Bronchial epithelial cell (primary cell): ENCODE data around the gene TTBK1. TPM values are rescaled to one million over a fixed set of nuclear protein-coding genes. Genes with fewer than 3 reads are reported as not detected.

ENCODE experiments used
- DNase-seq: peaks from one replicate; pipeline ENCODE4 v3.0.0-alpha.2; 2010; ENCODE audit warnings: low read depth
- FAIRE-seq: peaks from 2 replicates; lab custom pipeline; 2011; peaks lifted over from hg19 to GRCh38; lab: Jason Lieb, UNC
- H3K27me3 ChIP-seq: 2 replicates; pipeline ENCODE4 v1.5.1; 2011; ENCODE audit warnings: low read length; ENCODE audit not compliant: control insufficient read depth, insufficient read depth
- H3K36me3 ChIP-seq: 2 replicates; pipeline ENCODE4 v1.5.1; 2011; ENCODE audit warnings: low read length; ENCODE audit not compliant: control insufficient read depth, insufficient read depth
- H3K4me3 ChIP-seq: 2 replicates; pipeline ENCODE4 v1.5.1; 2011; ENCODE audit warnings: mild to moderate bottlenecking, low read depth, low read length, control low read depth
- CTCF ChIP-seq: IDR thresholded peaks from 2 replicates; pipeline ENCODE4 v1.5.1; 2011; ENCODE audit warnings: mild to moderate bottlenecking, moderate library complexity, low read length, control low read depth, inconsistent platforms; ENCODE audit not compliant: insufficient read depth, severe bottlenecking
- total RNA-seq: library from RNA; depleted of rRNA; stranded (reverse); fragments of >200 nt; gene quantifications from 2 replicates; pipeline ENCODE4 v1.2.1, GENCODE V29; 2014

TTBK1 gene
- total RNA-seq, 1 donor from 2014 or later = not detected

- H3K27me3 ChIP-seq = peaks cover 3% of the 10 kb centered on the region
- FAIRE-seq (no peak), DNase-seq (no peak)
- no peak for TF ChIP-seq CTCF
- no peaks in the 10 kb centered on the region for H3K36me3 ChIP-seq
- no peak overlapping the region for H3K4me3 ChIP-seq
Observed at GRCh38 chr6:43235841-43236240, 7.4 kb upstream of the TTBK1 start.

GRCh38 chr6:43239054-43239453 is 4.2 kb upstream of the TTBK1 start:
- no peak for TF ChIP-seq CTCF
- Histone ChIP-seq H3K4me3 (no peak overlapping the region), H3K36me3 (no peaks in the 10 kb centered on the region), H3K27me3 (peaks cover 17% of the 10 kb centered on the region)
- no peak for DNase-seq
- no peak for FAIRE-seq

- FAIRE-seq (no peak), DNase-seq (no peak)
- TF ChIP-seq CTCF = no peak
- Histone ChIP-seq H3K36me3 (no peaks in the 10 kb centered on the region), H3K4me3 (no peak overlapping the region), H3K27me3 (peaks cover 28% of the 10 kb centered on the region)
Observed at GRCh38 chr6:43240950-43241349, 2.3 kb upstream of the TTBK1 start.

- TF ChIP-seq CTCF = no peak
- no peaks in the 10 kb centered on the region for H3K36me3 ChIP-seq
- H3K4me3 ChIP-seq = no peak overlapping the region
- no peak for DNase-seq
- H3K27me3 ChIP-seq = peaks cover 30% of the 10 kb centered on the region
- FAIRE-seq = no peak
Observed at GRCh38 chr6:43241446-43241845, 1.8 kb upstream of the TTBK1 start.

- Histone ChIP-seq H3K36me3 (no peaks in the 10 kb centered on the region), H3K4me3 (no peak overlapping the region), H3K27me3 (peaks cover 36% of the 10 kb centered on the region)
- FAIRE-seq (no peak), DNase-seq (no peak)
- TF ChIP-seq CTCF = no peak
Observed at GRCh38 chr6:43243664-43244321, 512 bp downstream of the TTBK1 start.
